Sigmoid colon (tissue), 7 donors: ENCODE measurements around the gene SWSAP1. TPM values are rescaled to one million over a fixed set of nuclear protein-coding genes. Genes with fewer than 3 reads are reported as not detected.

ENCODE experiments used
- DNase-seq: peaks from one replicate; pipeline ENCODE4 v3.0.0-alpha.2; 2019
- H3K27ac ChIP-seq, 4 donors: fragments of 200-600 bp; sonication (generic); one replicate each; pipeline ENCODE4 v1.5.1; 2016 to 2019; ENCODE audit warnings: mild to moderate bottlenecking in 1 of 4
- H3K27me3 ChIP-seq, 3 donors: fragments of 200-600 bp; sonication (generic); one replicate each; pipeline ENCODE4 v1.5.1; 2019; ENCODE audit warnings: mild to moderate bottlenecking in 1 of 3
- H3K36me3 ChIP-seq, 4 donors: fragments of 200-600 bp; sonication (generic); one replicate each; pipeline ENCODE4 v1.5.1; 2016 to 2019
- H3K4me1 ChIP-seq, 4 donors: fragments of 200-600 bp; sonication (generic); one replicate each; pipeline ENCODE4 v1.5.1; 2017 to 2019
- H3K4me3 ChIP-seq, 4 donors: fragments of 200-600 bp; sonication (generic); one replicate each; pipeline ENCODE4 v1.5.1; 2017 to 2019; ENCODE audit warnings: mild to moderate bottlenecking in 2 of 4, moderate library complexity in 1 of 4
- H3K9me3 ChIP-seq, 4 donors: fragments of 200-600 bp in 3 of 4; sonication (generic) in 3 of 4; one replicate each; pipeline versions ENCODE4 v1.5.1 to v1.6.1; 2013 to 2019
- CTCF ChIP-seq, 4 experiments: fragments of 450-650 bp in 3 of 4; fragments of 200-600 bp in 1 of 4; IDR thresholded peaks; one replicate each; pipeline ENCODE4 v1.5.1; 2016 to 2019; ENCODE audit warnings: antibody characterized with exemption in 4 of 4, mild to moderate bottlenecking in 3 of 4, moderate library complexity in 2 of 4
- EP300 ChIP-seq, 4 donors: sonication (generic); formaldehyde crosslinking; IDR thresholded peaks; one replicate each; pipeline ENCODE4 v1.6.1; 2017; ENCODE audit warnings: antibody characterized with exemption in 4 of 4
- POLR2A ChIP-seq, 2 donors: fragments of 450-650 bp; IDR thresholded peaks; one replicate each; pipeline ENCODE4 v1.6.1; 2016; ENCODE audit warnings: antibody characterized with exemption in 2 of 2, mild to moderate bottlenecking in 2 of 2, moderate library complexity in 2 of 2
- POLR2AphosphoS5 ChIP-seq, 4 donors: sonication (generic); formaldehyde crosslinking; IDR thresholded peaks; one replicate each; pipeline ENCODE4 v1.6.1; 2017; ENCODE audit warnings: antibody characterized with exemption in 4 of 4
- WGBS, 2 donors: extraction: QIAGEN DNeasy Blood & Tissue Kit; methylation state at CpG; one replicate each; pipeline ENCODE4 v1.1.7; 2013; 5-methylcytosine and 5-hydroxymethylcytosine counted together
- intact Hi-C: fragments of 100-400 bp; cut with DNase I; formaldehyde crosslinking; loops from one replicate; pipeline ENCODE4 v1.15.1; 2023
- polyA plus RNA-seq, 3 donors: library from polyadenylated mRNA; stranded (reverse); fragments of 200-250 nt; gene quantifications; one replicate each; pipeline ENCODE4 v1.2.3, GENCODE V29; 2013
- total RNA-seq, 4 donors: library from RNA; depleted of rRNA; stranded (reverse); fragments of >200 nt; gene quantifications; one replicate each; pipeline ENCODE4 v1.1.0, GENCODE V29; 2016
- donor health status: healthy with polysubstance abuse.
- donor health status: Bipolar disorder and iron deficiency.
- donor health status: healthy.

Gene SWSAP1
- total and polyA plus RNA-seq, 7 donors: 0.71 to 4.3 (median 1.8) TPM

- Histone ChIP-seq H3K4me1 (no peaks in the 10 kb centered on the region), H3K36me3 (no peaks in the 10 kb centered on the region), H3K27me3 (no peaks in the 10 kb centered on the region), H3K27ac (no peak overlapping the region), H3K9me3 (no peaks in the 10 kb centered on the region), H3K4me3 (no peak overlapping the region)
- no peak for TF ChIP-seq EP300 (IDR thresholded peaks at IDR 0.05)
- TF ChIP-seq CTCF (IDR thresholded peaks at IDR 0.05): no peak
- TF ChIP-seq POLR2A (IDR thresholded peaks at IDR 0.05): no peak
- TF ChIP-seq POLR2AphosphoS5 (IDR thresholded peaks at IDR 0.05): no peak
- intact Hi-C loops: no loop called here
- WGBS, 2 donors: 93 to 94% methylated on average over 22 of the region's 22 CpGs
- DNase-seq: no peak
These were observed 22.7 kb downstream of the SWSAP1 start for GRCh38 chr19:11397089-11397610.

- TF ChIP-seq EP300 (IDR thresholded peaks at IDR 0.05): no peak
- no peak for TF ChIP-seq POLR2A (IDR thresholded peaks at IDR 0.05)
- no peak for TF ChIP-seq POLR2AphosphoS5 (IDR thresholded peaks at IDR 0.05)
- no peak for TF ChIP-seq CTCF (IDR thresholded peaks at IDR 0.05)
- H3K4me1 ChIP-seq: no peaks in the 10 kb centered on the region
- intact Hi-C loops: no loop called here
- no peaks in the 10 kb centered on the region for H3K27me3 ChIP-seq
- H3K36me3 ChIP-seq: no peaks in the 10 kb centered on the region
- no peak for DNase-seq
- no peak overlapping the region for H3K4me3 ChIP-seq
- 92 to 94% methylated on average over 9 of the region's 9 CpGs for WGBS, 2 donors
- no peaks in the 10 kb centered on the region for H3K9me3 ChIP-seq
- H3K27ac ChIP-seq: no peak overlapping the region
These were observed 25.2 kb downstream of the SWSAP1 start for GRCh38 chr19:11399667-11400066.

- H3K4me3 ChIP-seq: no peak overlapping the region
- H3K9me3 ChIP-seq: no peaks in the 10 kb centered on the region
- TF ChIP-seq EP300 (IDR thresholded peaks at IDR 0.05): no peak
- TF ChIP-seq POLR2AphosphoS5 (IDR thresholded peaks at IDR 0.05): no peak
- no peak for TF ChIP-seq CTCF (IDR thresholded peaks at IDR 0.05)
- TF ChIP-seq POLR2A (IDR thresholded peaks at IDR 0.05): no peak
- intact Hi-C loops: no loop called here
- no peak overlapping the region for H3K27ac ChIP-seq
- H3K27me3 ChIP-seq: peaks cover 0 to under 1% (median 0%) of the 10 kb centered on the region in 3 donors
- no peaks in the 10 kb centered on the region for H3K4me1 ChIP-seq
- WGBS, 2 donors: 68 to 84% methylated on average over 1 of the region's 1 CpG
- no peaks in the 10 kb centered on the region for H3K36me3 ChIP-seq
- no peak for DNase-seq
These were observed 26.3 kb downstream of the SWSAP1 start for GRCh38 chr19:11400798-11401197.

GRCh38 chr19:11401808-11402543, 27.5 kb downstream of the SWSAP1 start:
- H3K36me3 ChIP-seq: no peaks in the 10 kb centered on the region
- 84 to 86% methylated on average over 9 of the region's 9 CpGs for WGBS, 2 donors

More at GRCh38 chr19:11401808-11402543, 27.5 kb downstream of the SWSAP1 start:
- H3K4me3 ChIP-seq: no peak overlapping the region
- peaks cover 0 to 13% (median 11%) of the 10 kb centered on the region in 3 donors for H3K27me3 ChIP-seq
- no peak for TF ChIP-seq POLR2A (IDR thresholded peaks at IDR 0.05)
- no peak for TF ChIP-seq POLR2AphosphoS5 (IDR thresholded peaks at IDR 0.05)
- no peak for TF ChIP-seq EP300 (IDR thresholded peaks at IDR 0.05)
- no peak for TF ChIP-seq CTCF (IDR thresholded peaks at IDR 0.05)
- no peak for DNase-seq
- H3K9me3 ChIP-seq: no peaks in the 10 kb centered on the region
- intact Hi-C loops: no loop called here
- no peak overlapping the region for H3K27ac ChIP-seq
- H3K4me1 ChIP-seq: peaks cover 0 to 4% (median 0%) of the 10 kb centered on the region in 4 donors
